IPS-NIHi11 (cell line): ENCODE data around the gene PSMB8.

Experiments used
- DNase-seq: peaks from one replicate; pipeline ENCODE4 v3.0.0; 2012; ENCODE audit warnings: mixed read lengths, low spot score

PSMB8 gene

GRCh38 chr6:32796848-32797776, 46.7 kb downstream of the PSMB8 start:
- peak; percentile 78 for DNase-seq

- no peak for DNase-seq
Observed at GRCh38 chr6:32794510-32794909, 49.3 kb downstream of the PSMB8 start.

GRCh38 chr6:32792901-32793435, 50.9 kb downstream of the PSMB8 start:
- no peak for DNase-seq
